Stimulated activated CD8-positive, alpha-beta memory T cell treated with anti-CD3 and anti-CD28 coated beads, Interleukin-12 subunit alpha, Interleukin-12 subunit beta, amount 100 ng/mL, for 4 hours (primary cell): ENCODE data around the gene OSBPL8.

Experiments used
- DNase-seq: peaks from one replicate; pipeline ENCODE4 v3.0.0-alpha.2; 2020; ENCODE audit warnings: low read depth

Gene OSBPL8, protein sequence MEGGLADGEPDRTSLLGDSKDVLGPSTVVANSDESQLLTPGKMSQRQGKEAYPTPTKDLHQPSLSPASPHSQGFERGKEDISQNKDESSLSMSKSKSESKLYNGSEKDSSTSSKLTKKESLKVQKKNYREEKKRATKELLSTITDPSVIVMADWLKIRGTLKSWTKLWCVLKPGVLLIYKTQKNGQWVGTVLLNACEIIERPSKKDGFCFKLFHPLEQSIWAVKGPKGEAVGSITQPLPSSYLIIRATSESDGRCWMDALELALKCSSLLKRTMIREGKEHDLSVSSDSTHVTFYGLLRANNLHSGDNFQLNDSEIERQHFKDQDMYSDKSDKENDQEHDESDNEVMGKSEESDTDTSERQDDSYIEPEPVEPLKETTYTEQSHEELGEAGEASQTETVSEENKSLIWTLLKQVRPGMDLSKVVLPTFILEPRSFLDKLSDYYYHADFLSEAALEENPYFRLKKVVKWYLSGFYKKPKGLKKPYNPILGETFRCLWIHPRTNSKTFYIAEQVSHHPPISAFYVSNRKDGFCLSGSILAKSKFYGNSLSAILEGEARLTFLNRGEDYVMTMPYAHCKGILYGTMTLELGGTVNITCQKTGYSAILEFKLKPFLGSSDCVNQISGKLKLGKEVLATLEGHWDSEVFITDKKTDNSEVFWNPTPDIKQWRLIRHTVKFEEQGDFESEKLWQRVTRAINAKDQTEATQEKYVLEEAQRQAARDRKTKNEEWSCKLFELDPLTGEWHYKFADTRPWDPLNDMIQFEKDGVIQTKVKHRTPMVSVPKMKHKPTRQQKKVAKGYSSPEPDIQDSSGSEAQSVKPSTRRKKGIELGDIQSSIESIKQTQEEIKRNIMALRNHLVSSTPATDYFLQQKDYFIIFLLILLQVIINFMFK

GRCh38 chr12:76559400-76560085 is at the start of gene OSBPL8:
OSBPL8 (minus strand) TSS chr12:76559771; CDS start chr12:76487551, 72,220 bp downstream.
- peak; percentile 96 for DNase-seq

DNA sequence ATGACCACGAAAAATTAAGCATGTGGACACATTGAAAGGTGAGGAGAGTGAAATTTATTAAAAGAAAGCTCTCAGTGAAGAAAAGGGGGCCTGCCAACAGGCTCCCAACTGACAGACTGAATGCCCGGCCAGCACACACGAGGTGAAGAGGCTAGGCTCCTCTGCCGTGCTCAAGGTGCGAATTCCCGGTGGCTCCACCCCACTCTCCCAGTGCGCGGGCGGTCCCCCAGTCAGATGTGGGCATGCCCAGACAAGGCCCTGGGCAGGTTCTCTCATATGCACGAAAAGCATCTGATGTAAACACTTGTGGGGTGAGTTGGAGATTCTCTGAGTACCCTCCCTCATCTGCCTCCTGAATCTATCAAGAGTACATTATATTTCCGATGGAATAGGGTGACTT is 48.5 kb upstream of the OSBPL8 start:
- no peak for DNase-seq

DNA sequence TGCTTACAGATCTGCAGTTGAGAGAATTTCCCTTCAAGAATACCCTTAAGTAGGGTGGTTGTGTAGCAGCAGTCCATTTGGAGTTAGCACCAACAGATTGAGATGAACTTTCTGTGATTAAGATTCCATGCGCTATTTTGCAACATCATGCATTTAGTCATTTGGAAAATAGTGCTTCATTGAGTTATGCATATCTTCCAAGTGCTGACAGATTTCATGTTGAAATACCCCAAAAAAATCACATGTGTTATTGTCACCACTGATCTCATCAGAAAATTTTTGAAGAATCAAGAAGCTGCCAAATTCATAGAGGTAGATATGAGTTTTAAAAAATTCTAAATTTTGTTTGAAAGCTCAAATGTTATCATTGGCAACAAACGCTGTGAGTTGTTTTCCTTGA is 35.5 kb upstream of the OSBPL8 start:
- DNase-seq = no peak

GRCh38 chr12:76591476-76591875 is 31.9 kb upstream of the OSBPL8 start:
- DNase-seq = no peak

GRCh38 chr12:76590131-76590530 is 30.6 kb upstream of the OSBPL8 start:
- no peak for DNase-seq

DNA sequence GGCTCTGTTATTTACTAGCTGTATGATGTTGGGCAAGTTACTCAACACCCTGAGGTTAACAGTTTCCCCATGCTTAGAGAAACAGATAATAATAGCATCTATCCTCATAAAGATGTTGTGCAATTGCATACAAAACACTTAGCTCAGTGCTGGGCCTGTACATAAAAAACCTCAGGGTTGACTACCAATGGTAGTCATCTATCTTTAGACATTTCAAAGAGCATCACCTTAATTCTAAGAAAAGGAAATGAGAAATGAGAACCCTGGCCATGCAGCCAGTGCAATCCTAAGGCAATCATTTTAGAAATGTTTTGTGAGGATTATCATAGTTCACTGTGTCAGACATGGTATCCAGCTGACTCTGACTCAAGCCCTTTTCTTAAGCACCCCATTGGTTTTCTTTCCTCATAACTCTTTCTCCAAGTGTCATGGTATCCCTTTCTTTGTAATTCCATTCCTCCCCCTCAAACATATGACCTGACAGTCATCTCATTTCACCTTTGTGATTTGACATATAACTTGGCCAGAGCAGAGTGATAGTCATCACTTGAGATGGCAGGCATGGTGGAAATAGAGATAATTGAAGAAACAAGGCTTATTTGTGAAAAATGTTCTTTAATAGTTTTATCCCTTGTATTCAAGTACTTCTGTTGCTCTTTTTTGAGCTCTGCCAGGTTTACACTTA is 29.5 kb upstream of the OSBPL8 start:
- DNase-seq = no peak

DNA sequence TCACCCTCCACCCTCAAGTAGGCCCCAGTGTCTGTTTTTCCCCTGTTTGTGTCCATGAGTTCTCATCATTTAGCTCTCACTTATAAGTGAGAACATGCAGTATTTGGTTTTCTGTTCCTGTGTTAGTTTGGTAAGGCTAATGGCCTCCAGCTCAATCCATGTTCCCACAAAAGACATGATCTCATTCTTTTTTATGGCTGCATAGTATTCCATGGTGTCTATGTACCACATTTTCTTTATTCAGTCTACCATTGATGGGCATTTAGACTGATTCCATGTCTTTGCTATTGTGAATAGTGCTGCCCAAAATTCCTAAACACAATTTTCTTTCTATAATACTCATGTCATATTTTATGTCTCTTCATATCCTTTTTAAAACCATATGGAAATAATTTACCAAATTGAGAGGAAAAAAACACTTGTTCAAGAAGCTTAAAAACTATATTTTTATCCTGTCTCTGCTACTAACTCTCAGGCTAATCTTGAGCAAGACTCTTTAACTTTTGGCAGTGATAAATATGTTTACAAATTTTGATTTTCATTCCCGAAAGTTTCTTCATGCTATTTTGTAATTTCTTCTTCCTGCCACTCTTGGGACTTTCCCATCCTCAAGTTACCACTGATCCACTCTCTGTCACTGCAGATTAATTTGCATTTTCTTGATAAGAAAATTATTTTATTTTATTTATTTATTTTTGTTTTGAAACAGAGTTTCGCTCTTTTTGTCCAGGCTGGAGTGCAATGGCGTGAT is 28.0 kb upstream of the OSBPL8 start:
- no peak for DNase-seq

DNA sequence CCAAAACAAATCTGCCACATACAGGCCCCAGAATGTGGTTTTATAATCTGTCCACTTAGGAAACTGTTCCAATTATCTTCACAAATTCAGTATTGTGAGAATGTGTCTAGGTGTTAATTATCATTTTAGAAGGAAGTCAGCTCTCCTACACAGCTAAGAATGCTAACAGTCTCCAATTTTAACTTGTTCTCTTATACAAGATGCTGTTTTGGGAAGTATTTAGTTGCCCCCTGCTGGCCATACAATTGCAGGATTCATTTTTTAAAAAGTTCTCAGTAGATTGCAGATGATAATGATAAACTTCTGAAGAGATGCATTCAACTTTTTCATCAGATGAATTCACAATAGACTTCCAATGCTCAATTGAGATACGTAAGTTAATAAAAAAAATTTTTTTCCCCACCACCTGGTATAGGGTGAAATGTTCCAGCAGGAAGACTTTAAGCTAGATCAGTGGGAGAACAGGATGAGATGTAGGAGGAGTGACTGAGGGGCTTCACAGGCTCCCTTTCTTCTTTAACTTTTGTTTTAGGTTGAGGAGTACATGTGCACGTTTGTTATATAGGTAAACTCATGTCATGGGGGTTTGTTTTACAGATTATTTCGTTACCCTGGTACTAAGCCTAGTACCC is 27.3 kb upstream of the OSBPL8 start:
- DNase-seq = no peak

DNA sequence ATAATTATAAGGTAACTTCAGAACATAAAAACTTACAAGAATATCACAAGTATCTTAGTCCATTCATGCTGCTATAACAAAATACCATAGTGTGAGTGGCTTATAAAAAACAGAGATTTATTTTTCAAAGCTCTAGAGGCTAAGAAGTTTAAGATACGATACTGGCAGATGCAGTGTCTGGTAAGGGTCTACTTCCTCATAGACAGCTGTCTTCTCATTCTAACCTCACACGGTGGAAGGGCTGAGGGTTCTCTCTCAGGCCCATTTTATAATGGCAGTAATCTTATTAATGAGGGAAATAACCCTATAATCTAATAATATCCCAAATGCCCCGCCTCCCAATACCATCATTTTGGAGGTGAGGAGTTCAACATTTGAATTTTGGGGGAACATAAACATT is 23.7 kb upstream of the OSBPL8 start:
- DNase-seq = no peak

- no peak for DNase-seq
These were observed 14.3 kb upstream of the OSBPL8 start for GRCh38 chr12:76573840-76574373.

GRCh38 chr12:76571256-76571655 is 11.7 kb upstream of the OSBPL8 start:
- no peak for DNase-seq

GRCh38 chr12:76569685-76570604 is 10.4 kb upstream of the OSBPL8 start:
- DNase-seq = no peak

DNA sequence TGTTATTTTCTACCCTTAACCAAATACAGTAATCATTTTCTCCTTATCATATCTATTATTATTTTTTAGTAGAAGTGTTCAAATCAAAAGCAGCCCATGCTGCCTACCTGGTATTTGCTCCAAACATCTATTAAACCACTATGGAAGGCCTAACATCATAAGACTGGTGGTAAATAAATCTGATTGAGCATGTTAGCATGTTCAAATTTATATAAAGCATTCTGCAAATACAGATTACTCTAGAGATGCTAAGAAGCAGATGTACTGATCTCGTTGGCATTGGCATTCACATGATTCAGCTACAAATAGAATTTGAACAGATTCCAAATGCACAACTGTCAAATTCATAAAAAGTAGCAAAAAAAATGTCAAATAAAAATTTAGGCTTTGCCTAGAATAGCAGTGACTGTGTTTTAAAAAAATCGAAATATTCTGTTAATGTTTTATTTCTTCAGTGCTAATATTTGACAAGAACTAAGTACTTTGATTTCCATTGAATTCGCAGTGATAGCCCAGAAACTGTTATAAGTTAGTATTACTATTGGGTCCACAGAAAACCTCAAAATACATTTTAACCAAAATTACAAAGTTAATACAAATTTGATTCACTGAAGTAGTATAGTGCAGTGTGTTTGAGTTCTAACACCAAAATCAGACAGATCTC is 9.4 kb upstream of the OSBPL8 start:
- DNase-seq = no peak

DNA sequence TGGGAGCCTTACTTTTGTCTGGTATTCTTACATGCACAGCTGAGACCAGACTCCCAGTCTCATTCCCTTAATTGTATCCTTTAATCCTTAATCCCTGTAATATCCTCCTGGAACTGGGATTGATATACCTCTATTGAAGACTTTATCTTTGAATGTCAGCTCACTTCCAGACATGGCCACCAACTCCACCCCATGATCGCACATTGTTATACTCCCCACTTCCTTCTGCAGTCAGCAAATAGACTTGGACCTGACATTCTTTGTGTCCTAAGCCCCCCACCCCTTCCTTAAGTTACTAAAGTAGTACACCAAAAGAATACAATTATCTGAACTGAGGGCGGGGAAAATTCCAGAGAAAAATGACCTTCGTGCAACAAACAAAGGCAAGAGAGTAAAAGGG is 8.6 kb upstream of the OSBPL8 start:
- no peak for DNase-seq

- DNase-seq = no peak
These were observed 3.5 kb upstream of the OSBPL8 start for GRCh38 chr12:76563061-76563460.

DNA sequence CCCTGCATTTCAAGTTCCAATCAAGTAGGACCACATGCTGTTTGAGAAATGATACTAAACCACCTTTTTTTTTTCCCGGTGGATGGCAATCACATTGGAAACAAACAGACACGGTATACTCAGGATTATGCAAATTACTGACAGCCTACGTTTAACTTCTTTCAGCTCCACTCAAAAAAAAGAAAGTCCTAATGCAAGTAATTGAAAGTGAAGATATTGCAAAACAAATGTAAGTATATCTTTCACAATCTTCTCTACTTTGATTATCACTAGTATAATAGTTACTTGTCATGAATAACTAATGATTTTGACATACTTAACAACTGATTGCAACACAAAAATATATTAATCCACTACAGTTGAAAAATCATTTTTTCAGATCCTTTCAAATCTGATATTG is 2.6 kb upstream of the OSBPL8 start:
- no peak for DNase-seq

DNA sequence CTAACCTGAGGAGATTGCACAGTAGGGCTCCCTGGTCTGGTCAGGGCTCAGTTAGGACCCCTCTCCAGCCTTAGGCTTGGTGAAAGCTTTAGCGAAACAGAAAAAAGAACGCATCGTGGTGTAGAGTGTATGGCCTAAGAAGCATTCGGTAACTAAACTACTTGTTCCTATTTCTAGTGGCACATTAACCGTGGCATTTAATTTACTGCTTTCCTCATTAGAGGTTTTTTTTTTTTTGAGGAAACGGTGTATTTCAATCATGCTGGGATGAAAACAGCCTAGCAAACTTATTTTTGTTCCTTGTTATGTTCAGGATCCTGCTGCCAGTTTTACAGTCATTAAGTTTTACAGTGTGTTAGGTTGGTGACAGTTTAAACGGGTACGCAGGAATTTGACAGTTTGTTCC is 518 bp upstream of the OSBPL8 start:
- DNase-seq = no peak

GRCh38 chr12:76558684-76559399 is 729 bp downstream of the OSBPL8 start:
- peak; percentile 64 for DNase-seq
